ES-I3 (cell line): ENCODE data around the gene TACC2.

Experiments used
- H3K36me3 ChIP-seq: 2 replicates; pipeline ENCODE4 v1.6.1; 2013; ENCODE audit warnings: mild to moderate bottlenecking, low read length, control low read depth, moderate library complexity; ENCODE audit not compliant: insufficient read depth
- H3K4me1 ChIP-seq: 2 replicates; pipeline ENCODE4 v1.6.1; 2013; ENCODE audit warnings: mild to moderate bottlenecking, control low read depth, low read length; ENCODE audit not compliant: insufficient read depth
- H3K9ac ChIP-seq: 2 replicates; pipeline ENCODE4 v1.6.1; 2013; ENCODE audit warnings: low read depth, mild to moderate bottlenecking, low read length, moderate library complexity
- H3K9me3 ChIP-seq: 2 replicates; pipeline ENCODE4 v1.6.1; 2013; ENCODE audit warnings: mild to moderate bottlenecking, low read length, moderate library complexity; ENCODE audit not compliant: control insufficient read depth, insufficient read depth

The TACC2 gene

GRCh38 chr10:122273966-122274545 lies 285.1 kb downstream of the TACC2 start:
- H3K9ac ChIP-seq = no peak overlapping the region
- H3K4me1 ChIP-seq = no peaks in the 10 kb centered on the region
- no peaks in the 10 kb centered on the region; the same call in 1 of the 2 replicates for H3K9me3 ChIP-seq

GRCh38 chr10:122276611-122277208 lies 287.7 kb downstream of the TACC2 start:
- no peaks in the 10 kb centered on the region for H3K36me3 ChIP-seq
- H3K4me1 ChIP-seq = no peaks in the 10 kb centered on the region
- no peak overlapping the region for H3K9ac ChIP-seq
- no peaks in the 10 kb centered on the region; the same call in 1 of the 2 replicates for H3K9me3 ChIP-seq

More at GRCh38 chr10:122273966-122274545, 285.1 kb downstream of the TACC2 start:
- H3K36me3 ChIP-seq = no peaks in the 10 kb centered on the region

GRCh38 chr10:122277526-122278136 lies 288.7 kb downstream of the TACC2 start:
- Histone ChIP-seq H3K9ac (no peak overlapping the region), H3K36me3 (no peaks in the 10 kb centered on the region), H3K4me1 (0 out of 2 replicates have a peak, but pooled peaks cover 2% of the 10 kb centered on the region), H3K9me3 (no peaks in the 10 kb centered on the region; the same call in 1 of the 2 replicates)

GRCh38 chr10:122279725-122280141 lies 290.8 kb downstream of the TACC2 start:
- Histone ChIP-seq H3K4me1 (0 out of 2 replicates have a peak, but pooled peaks cover 3% of the 10 kb centered on the region), H3K36me3 (no peaks in the 10 kb centered on the region), H3K9me3 (no peaks in the 10 kb centered on the region; the same call in 1 of the 2 replicates), H3K9ac (no peak overlapping the region)

GRCh38 chr10:122280156-122280555 lies 291.2 kb downstream of the TACC2 start:
- H3K4me1 ChIP-seq = 0 out of 2 replicates have a peak, but pooled peaks cover 3% of the 10 kb centered on the region
- H3K9me3 ChIP-seq = no peaks in the 10 kb centered on the region; the same call in 1 of the 2 replicates
- H3K9ac ChIP-seq = no peak overlapping the region
- no peaks in the 10 kb centered on the region for H3K36me3 ChIP-seq

- H3K4me1 ChIP-seq = 0 out of 2 replicates have a peak, but pooled peaks cover 3% of the 10 kb centered on the region
These were observed 292.2 kb downstream of the TACC2 start for GRCh38 chr10:122281018-122281626.

GRCh38 chr10:122281751-122282150 lies 292.8 kb downstream of the TACC2 start:
- Histone ChIP-seq H3K9me3 (no peaks in the 10 kb centered on the region; the same call in 1 of the 2 replicates), H3K9ac (no peak overlapping the region), H3K36me3 (no peaks in the 10 kb centered on the region), H3K4me1 (0 out of 2 replicates have a peak, but pooled peaks cover 3% of the 10 kb centered on the region)

More at GRCh38 chr10:122281018-122281626, 292.2 kb downstream of the TACC2 start:
- no peaks in the 10 kb centered on the region; the same call in 1 of the 2 replicates for H3K9me3 ChIP-seq
- no peak overlapping the region for H3K9ac ChIP-seq
- H3K36me3 ChIP-seq = no peaks in the 10 kb centered on the region

GRCh38 chr10:122282253-122282671 lies 293.3 kb downstream of the TACC2 start:
- Histone ChIP-seq H3K9ac (no peak overlapping the region), H3K36me3 (no peaks in the 10 kb centered on the region), H3K9me3 (no peaks in the 10 kb centered on the region), H3K4me1 (peaks cover 7% of the 10 kb centered on the region)

GRCh38 chr10:122282909-122283308 lies 293.9 kb downstream of the TACC2 start:
- Histone ChIP-seq H3K9ac (no peak overlapping the region), H3K9me3 (no peaks in the 10 kb centered on the region), H3K36me3 (no peaks in the 10 kb centered on the region), H3K4me1 (peaks cover 11% of the 10 kb centered on the region)

GRCh38 chr10:122285506-122286444 lies 296.8 kb downstream of the TACC2 start:
- H3K36me3 ChIP-seq = no peaks in the 10 kb centered on the region
- H3K9me3 ChIP-seq = no peaks in the 10 kb centered on the region
- peaks cover 11% of the 10 kb centered on the region for H3K4me1 ChIP-seq
- H3K9ac ChIP-seq = no peak overlapping the region

GRCh38 chr10:122286867-122287266 lies 297.9 kb downstream of the TACC2 start:
- Histone ChIP-seq H3K36me3 (no peaks in the 10 kb centered on the region), H3K9ac (no peak overlapping the region), H3K9me3 (no peaks in the 10 kb centered on the region), H3K4me1 (peaks cover 11% of the 10 kb centered on the region)

- H3K9ac ChIP-seq = no peak overlapping the region
- H3K36me3 ChIP-seq = no peaks in the 10 kb centered on the region
- no peaks in the 10 kb centered on the region for H3K9me3 ChIP-seq
- H3K4me1 ChIP-seq = peaks cover 9% of the 10 kb centered on the region
These were observed 298.6 kb downstream of the TACC2 start for GRCh38 chr10:122287570-122287969.

- Histone ChIP-seq H3K4me1 (peaks cover 7% of the 10 kb centered on the region), H3K9me3 (no peaks in the 10 kb centered on the region), H3K36me3 (no peaks in the 10 kb centered on the region), H3K9ac (no peak overlapping the region)
These were observed 299.3 kb downstream of the TACC2 start for GRCh38 chr10:122288262-122288661.
